Limb (tissue), 2 donors: ENCODE data around the gene RNGTT.
A peak's percentile ranks its signal among the peaks of the same experiment; 100 is the strongest.
"Not testable (repeated sequence)": the region's sequence is repeated elsewhere in the genome, so short reads cannot be mapped to it uniquely, and the experiment has no call there.

Source experiments
- DNase-seq, 2 donors: peaks; one replicate each; pipeline ENCODE4 v3.0.0-alpha.2; 2016; ENCODE audit errors: extremely low spot score in 2 of 2

RNGTT gene

GRCh38 chr6:88914180-88914579 is 49.2 kb downstream of the RNGTT start:
- DNase-seq, result no peak

GRCh38 chr6:88913471-88913870 is 49.9 kb downstream of the RNGTT start:
- no peak for DNase-seq

GRCh38 chr6:88910922-88911778 is 52.3 kb downstream of the RNGTT start:
- no peak for DNase-seq

- no peak for DNase-seq
Measured at GRCh38 chr6:88908598-88909548, 54.5 kb downstream of the RNGTT start.

GRCh38 chr6:88907148-88907547 is 56.3 kb downstream of the RNGTT start:
- DNase-seq, result not testable (repeated sequence)

GRCh38 chr6:88899569-88900316 is 63.7 kb downstream of the RNGTT start:
- no peak for DNase-seq

- DNase-seq, result no peak
Measured at GRCh38 chr6:88895911-88896310, 67.5 kb downstream of the RNGTT start.

GRCh38 chr6:88890860-88891845 is 72.3 kb downstream of the RNGTT start:
- DNase-seq, result no peak

- DNase-seq, result peak in 1 of 2 donors; percentile 21
Measured at GRCh38 chr6:88890394-88890793, 73.0 kb downstream of the RNGTT start.

GRCh38 chr6:88884361-88884760 is 79.1 kb downstream of the RNGTT start:
- DNase-seq, result no peak

GRCh38 chr6:88882536-88882935 is 80.9 kb downstream of the RNGTT start:
- no peak for DNase-seq

- no peak for DNase-seq
Measured at GRCh38 chr6:88881451-88881850, 82.0 kb downstream of the RNGTT start.

GRCh38 chr6:88880021-88880420 is 83.4 kb downstream of the RNGTT start:
- DNase-seq, result no peak

GRCh38 chr6:88877893-88878292 is 85.5 kb downstream of the RNGTT start:
- DNase-seq, result no peak

GRCh38 chr6:88872962-88873361 is 90.5 kb downstream of the RNGTT start:
- no peak for DNase-seq

GRCh38 chr6:88871498-88871897 is 91.9 kb downstream of the RNGTT start:
- DNase-seq, result no peak

- peak; percentile 31 to 63 for DNase-seq
Measured at GRCh38 chr6:88870717-88871330, 92.6 kb downstream of the RNGTT start.

- DNase-seq, result no peak
Measured at GRCh38 chr6:88869263-88870020, 94.0 kb downstream of the RNGTT start.
